H9 (cell line): ENCODE measurements around the gene MRPL48. TPM values are rescaled to one million over a fixed set of nuclear protein-coding genes. Genes with fewer than 3 reads are reported as not detected.

Experiments used
- DNase-seq: peaks from one replicate; pipeline ENCODE4 v3.0.0-alpha.2; 2017
- H2AFZ ChIP-seq: one replicate; pipeline ENCODE4 v1.6.1; 2013; ENCODE audit warnings: mild to moderate bottlenecking, low read length, control low read depth, moderate library complexity
- H2AK5ac ChIP-seq: 2 replicates; pipeline ENCODE4 v1.6.1; 2013; ENCODE audit warnings: low read length, control low read depth, mixed read lengths; ENCODE audit not compliant: insufficient read length
- H2BK120ac ChIP-seq: one replicate; pipeline ENCODE4 v1.6.1; 2013; ENCODE audit warnings: low read depth, mild to moderate bottlenecking, low read length, control low read depth, inconsistent platforms; ENCODE audit not compliant: poor library complexity, severe bottlenecking
- H2BK12ac ChIP-seq: 2 replicates; pipeline ENCODE4 v1.6.1; 2013; ENCODE audit warnings: low read length, control low read depth, mixed read lengths, low read depth; ENCODE audit not compliant: insufficient read length
- H2BK15ac ChIP-seq: 2 replicates; pipeline ENCODE4 v1.6.1; 2013; ENCODE audit warnings: low read depth, low read length, control low read depth
- H2BK20ac ChIP-seq: one replicate; pipeline ENCODE4 v1.6.1; 2013; ENCODE audit warnings: low read depth, mild to moderate bottlenecking, low read length, control low read depth, inconsistent platforms; ENCODE audit not compliant: poor library complexity, severe bottlenecking
- H2BK5ac ChIP-seq: 2 replicates; pipeline ENCODE4 v1.6.1; 2013; ENCODE audit warnings: low read length, control low read depth, mixed read lengths; ENCODE audit not compliant: insufficient read length
- H3K14ac ChIP-seq: 2 replicates; pipeline ENCODE4 v1.6.1; 2013; ENCODE audit warnings: low read length, control low read depth; ENCODE audit not compliant: insufficient read depth
- H3K18ac ChIP-seq: 2 replicates; pipeline ENCODE4 v1.6.1; 2013; ENCODE audit warnings: low read depth, mild to moderate bottlenecking, mixed read lengths, low read length, control low read depth; ENCODE audit not compliant: insufficient read length
- H3K23ac ChIP-seq: 2 replicates; pipeline ENCODE4 v1.6.1; 2013; ENCODE audit warnings: low read length, control low read depth, mixed read lengths, low read depth; ENCODE audit not compliant: insufficient read length
- H3K23me2 ChIP-seq: 2 replicates; pipeline ENCODE4 v1.6.1; 2013; ENCODE audit warnings: low read depth, mild to moderate bottlenecking, mixed read lengths, low read length, control low read depth; ENCODE audit not compliant: insufficient read length, poor library complexity, severe bottlenecking
- H3K27ac ChIP-seq: 2 replicates; pipeline ENCODE4 v1.5.1; 2013; ENCODE audit warnings: low read length, control low read depth, mixed read lengths, low read depth; ENCODE audit not compliant: insufficient read length
- H3K27me3 ChIP-seq: 2 replicates; pipeline ENCODE4 v1.6.1; 2013; ENCODE audit warnings: low read length, control low read depth, inconsistent platforms; ENCODE audit not compliant: insufficient read depth
- H3K4ac ChIP-seq: 2 replicates; pipeline ENCODE4 v1.6.1; 2013; ENCODE audit warnings: low read depth, mild to moderate bottlenecking, control low read depth, inconsistent platforms, low read length, moderate library complexity
- H3K4me1 ChIP-seq: 2 replicates; pipeline ENCODE4 v1.6.1; 2013; ENCODE audit warnings: low read length, control low read depth, inconsistent platforms; ENCODE audit not compliant: insufficient read depth
- H3K4me2 ChIP-seq: 2 replicates; pipeline ENCODE4 v1.6.1; 2013; ENCODE audit warnings: low read length, control low read depth, mixed read lengths; ENCODE audit not compliant: insufficient read length, insufficient read depth
- H3K56ac ChIP-seq: 2 replicates; pipeline ENCODE4 v1.6.1; 2013; ENCODE audit warnings: low read depth, mild to moderate bottlenecking, mixed read lengths, low read length, control low read depth; ENCODE audit not compliant: insufficient read length
- H3K79me1 ChIP-seq: 2 replicates; pipeline ENCODE4 v1.6.1; 2013; ENCODE audit warnings: low read depth, mild to moderate bottlenecking, moderate library complexity, low read length, control low read depth, inconsistent platforms; ENCODE audit not compliant: insufficient read depth, poor library complexity, severe bottlenecking
- H3K79me2 ChIP-seq: 2 replicates; pipeline ENCODE4 v1.6.1; 2013; ENCODE audit warnings: low read length, control low read depth, inconsistent platforms; ENCODE audit not compliant: insufficient read depth
- H3K9ac ChIP-seq: 2 replicates; pipeline ENCODE4 v1.6.1; 2013; ENCODE audit warnings: low read length, control low read depth, mixed read lengths; ENCODE audit not compliant: insufficient read length; ENCODE audit errors: extremely low read depth
- H3K9me3 ChIP-seq: one replicate; pipeline ENCODE4 v1.6.1; 2013; ENCODE audit warnings: low read depth, low read length, inconsistent platforms; ENCODE audit not compliant: control insufficient read depth
- H3T11ph ChIP-seq: one replicate; pipeline ENCODE4 v1.6.1; 2013; ENCODE audit warnings: mild to moderate bottlenecking, low read length, control low read depth, inconsistent platforms
- H4K20me1 ChIP-seq: one replicate; pipeline ENCODE4 v1.6.1; 2013; ENCODE audit not compliant: control insufficient read depth, insufficient read length, insufficient read depth
- H4K5ac ChIP-seq: 2 replicates; pipeline ENCODE4 v1.6.1; 2013; ENCODE audit warnings: low read depth, mild to moderate bottlenecking, mixed read lengths, low read length, control low read depth; ENCODE audit not compliant: insufficient read length
- H4K8ac ChIP-seq: replicated peaks from 2 replicates; pipeline ENCODE4 v1.6.1; 2013; ENCODE audit warnings: low read length, control low read depth, mixed read lengths, low read depth; ENCODE audit not compliant: insufficient read length
- H4K91ac ChIP-seq: 2 replicates; pipeline ENCODE4 v1.6.1; 2013; ENCODE audit warnings: low read depth, mild to moderate bottlenecking, moderate library complexity, mixed read lengths, low read length, control low read depth; ENCODE audit not compliant: insufficient read length
- H3K27ac Mint-ChIP-seq, 3 experiments: 2 replicates in 2 of 3; 3 replicates in 1 of 3; pipeline ENCODE4 v1.8.0; 2020 to 2021; ENCODE audit warnings: mixed read lengths in 3 of 3, mild to moderate bottlenecking in 1 of 3, moderate library complexity in 1 of 3
- H3K27me3 Mint-ChIP-seq: 2 replicates; pipeline ENCODE4 v1.8.0; 2021; ENCODE audit warnings: low read depth, mild to moderate bottlenecking, moderate library complexity, mixed read lengths
- H3K36me3 Mint-ChIP-seq, 3 experiments: 2 replicates in 2 of 3; 3 replicates in 1 of 3; pipeline ENCODE4 v1.8.0; 2020 to 2021; ENCODE audit warnings: low read depth in 3 of 3, mixed read lengths in 3 of 3; ENCODE audit not compliant: insufficient read depth in 1 of 3
- H3K4me1 Mint-ChIP-seq, 2 experiments: 2 replicates each; pipeline ENCODE4 v1.8.0; 2020; ENCODE audit warnings: mixed read lengths in 2 of 2
- H3K4me3 Mint-ChIP-seq, 2 experiments: 2 replicates in 1 of 2; 3 replicates in 1 of 2; pipeline ENCODE4 v1.8.0; 2020 to 2021; ENCODE audit warnings: mild to moderate bottlenecking in 2 of 2, mixed read lengths in 2 of 2, moderate library complexity in 1 of 2
- H3K9me3 Mint-ChIP-seq, 2 experiments: 2 replicates in 1 of 2; 3 replicates in 1 of 2; pipeline ENCODE4 v1.8.0; 2020; ENCODE audit warnings: mild to moderate bottlenecking in 2 of 2, mixed read lengths in 2 of 2, moderate library complexity in 1 of 2
- CTCF ChIP-seq: fragments of 200-600 bp; sonication (generic); conservative IDR thresholded peaks from 3 replicates; pipeline ENCODE4 v1.8.0; 2021; ENCODE audit warnings: antibody characterized with exemption, mild to moderate bottlenecking
- WGBS: extraction: QIAGEN DNeasy Blood & Tissue Kit; methylation state at CpG from one replicate; pipeline ENCODE4 v1.1.7; 2013; ENCODE audit warnings: missing lambda C conversion rate, low lambda C conversion rate, mixed read lengths; ENCODE audit not compliant: insufficient read length; ENCODE audit errors: extremely low coverage; 5-methylcytosine and 5-hydroxymethylcytosine counted together
- total RNA-seq: library from RNA; stranded (reverse); gene quantifications from 2 replicates; pipeline ENCODE4 v1.2.1, GENCODE V29; 2021

The MRPL48 gene
- total RNA-seq, 1 experiment from 2014 or later: 36.4 TPM

GRCh38 chr11:73893041-73893440 is 105.4 kb downstream of the MRPL48 start:
- Histone ChIP-seq H2BK5ac (no peak overlapping the region), H3K4ac (no peak overlapping the region), H4K5ac (no peak overlapping the region), H4K8ac (no peak overlapping the region), H3K27ac (no peak overlapping the region), H2BK20ac (no peak overlapping the region), H3K23ac (no peak overlapping the region), H2AK5ac (no peak overlapping the region), H2BK12ac (no peak overlapping the region), H2AFZ (no peak overlapping the region), H3K4me2 (no peak overlapping the region), H4K20me1 (no peaks in the 10 kb centered on the region), H3K9ac (no peak overlapping the region), H3K56ac (no peak overlapping the region), H2BK120ac (no peak overlapping the region), H3K4me1 (no peaks in the 10 kb centered on the region), H3K18ac (no peak overlapping the region), H3K79me2 (no peaks in the 10 kb centered on the region), H3K79me1 (no peaks in the 10 kb centered on the region), H2BK15ac (no peak overlapping the region), H3K14ac (no peak overlapping the region), H3K9me3 (no peaks in the 10 kb centered on the region), H4K91ac (no peak overlapping the region), H3T11ph (no peak overlapping the region), H3K27me3 (no peaks in the 10 kb centered on the region), H3K23me2 (no peaks in the 10 kb centered on the region)
- H3K27me3 Mint-ChIP-seq: no peaks in the 10 kb centered on the region
- H3K4me3 Mint-ChIP-seq: no peak overlapping the region
- no CpG with 5 or more reads among the region's 3 CpGs for WGBS
- TF ChIP-seq CTCF: no peak
- H3K9me3 Mint-ChIP-seq: peaks cover 5 to 7% of the 10 kb centered on the region in 2 experiments; a peak in 4 of 5 replicates
- H3K4me1 Mint-ChIP-seq: no peaks in the 10 kb centered on the region
- no peak for DNase-seq
- H3K27ac Mint-ChIP-seq: no peak overlapping the region
- H3K36me3 Mint-ChIP-seq: peaks cover 6 to 24% (median 22%) of the 10 kb centered on the region in 3 experiments; a peak in 6 of 7 replicates
